OCI-LY3 (cell line): ENCODE results near the gene MAGI2.

Experiments
- H2AFZ ChIP-seq: fragments of 200-600, 300-600 bp; shearing (Covaris generic); 2 replicates; pipeline ENCODE4 v1.6.0; 2014; ENCODE audit warnings: antibody characterized with exemption, low read depth, low read length
- H3K27ac ChIP-seq: fragments of 200-600, 300-600 bp; sonication (generic); 2 replicates; pipeline ENCODE4 v1.5.1; 2014; ENCODE audit warnings: mild to moderate bottlenecking, low read length, moderate library complexity, mixed read lengths
- H3K27me3 ChIP-seq: fragments of 200-600, 300-600 bp; sonication (generic); 2 replicates; pipeline ENCODE4 v1.6.1; 2014; ENCODE audit warnings: low read depth, low read length, mixed read lengths
- H3K36me3 ChIP-seq: fragments of 200-600, 300-600 bp; sonication (generic); replicated peaks from 2 replicates; pipeline ENCODE3; 2014; ENCODE audit warnings: low read depth, low read length, mixed read lengths
- H3K4me1 ChIP-seq: fragments of 300-600, 200-600 bp; sonication (generic); 2 replicates; pipeline ENCODE4 v1.6.1; 2014; ENCODE audit warnings: low read length, mixed read lengths
- H3K4me2 ChIP-seq: fragments of 200-600, 300-600 bp; sonication (generic); 2 replicates; pipeline ENCODE4 v1.6.1; 2014; ENCODE audit warnings: low read length, mixed read lengths
- H3K4me3 ChIP-seq: fragments of 300-600, 200-600 bp; sonication (generic); 2 replicates; pipeline ENCODE4 v1.5.1; 2014; ENCODE audit warnings: antibody characterized with exemption, mild to moderate bottlenecking, low read length, moderate library complexity
- H3K79me2 ChIP-seq: fragments of 300-600, 200-600 bp; shearing (Covaris generic); 2 replicates; pipeline ENCODE4 v1.6.1; 2014; ENCODE audit warnings: mild to moderate bottlenecking, low read length, mixed read lengths
- H3K9ac ChIP-seq: fragments of 300-600, 200-600 bp; shearing (Covaris generic); 2 replicates; pipeline ENCODE4 v1.6.0; 2014; ENCODE audit warnings: mild to moderate bottlenecking, low read length, moderate library complexity
- H3K9me3 ChIP-seq: fragments of 200-600, 300-600 bp; shearing (Covaris generic); 2 replicates; pipeline ENCODE4 v1.6.1; 2014; ENCODE audit warnings: low read length, mixed read lengths; ENCODE audit not compliant: insufficient read depth
- H4K20me1 ChIP-seq: fragments of 200-600, 300-600 bp; sonication (generic); 2 replicates; pipeline ENCODE4 v1.6.1; 2016; ENCODE audit warnings: low read length, mixed read lengths; ENCODE audit not compliant: insufficient read depth
- CTCF ChIP-seq: fragments of 200-600, 300-600 bp; sonication (generic); IDR thresholded peaks from 2 replicates; pipeline ENCODE4 v1.5.1; 2014; ENCODE audit warnings: antibody characterized with exemption, low read length, low read depth
- EZH2phosphoT487 ChIP-seq: fragments of 200-600 bp; shearing (Covaris generic); IDR thresholded peaks from 2 replicates; pipeline ENCODE4 v1.6.1; 2018; ENCODE audit warnings: antibody characterized with exemption, mixed run types, low read depth

The MAGI2 gene

GRCh38 chr7:78904983-78905382 is 548.5 kb downstream of the MAGI2 start:
- Histone ChIP-seq H3K4me2 (no peak overlapping the region), H3K4me1 (no peaks in the 10 kb centered on the region), H3K9me3 (no peaks in the 10 kb centered on the region), H4K20me1 (no peaks in the 10 kb centered on the region), H3K4me3 (no peak overlapping the region), H3K27ac (no peak overlapping the region), H2AFZ (no peak overlapping the region), H3K27me3 (no peaks in the 10 kb centered on the region), H3K79me2 (no peaks in the 10 kb centered on the region), H3K9ac (no peak overlapping the region), H3K36me3 (no peaks in the 10 kb centered on the region)
- TF ChIP-seq EZH2phosphoT487 (no peak), CTCF (no peak)

GRCh38 chr7:78901566-78901965 is 551.9 kb downstream of the MAGI2 start:
- H2AFZ ChIP-seq: no peak overlapping the region
- H4K20me1 ChIP-seq: no peaks in the 10 kb centered on the region
- no peaks in the 10 kb centered on the region for H3K79me2 ChIP-seq
- no peaks in the 10 kb centered on the region for H3K36me3 ChIP-seq
- no peak overlapping the region for H3K27ac ChIP-seq
- H3K4me1 ChIP-seq: no peaks in the 10 kb centered on the region
- H3K4me3 ChIP-seq: no peak overlapping the region
- no peak for TF ChIP-seq CTCF
- no peak for TF ChIP-seq EZH2phosphoT487
- H3K27me3 ChIP-seq: no peaks in the 10 kb centered on the region
- H3K9ac ChIP-seq: no peak overlapping the region
- no peaks in the 10 kb centered on the region for H3K9me3 ChIP-seq
- no peak overlapping the region for H3K4me2 ChIP-seq

GRCh38 chr7:78900806-78901205 is 552.7 kb downstream of the MAGI2 start:
- TF ChIP-seq EZH2phosphoT487 (no peak), CTCF (no peak)
- H3K4me1 ChIP-seq: no peaks in the 10 kb centered on the region
- H3K4me3 ChIP-seq: no peak overlapping the region
- no peak overlapping the region for H2AFZ ChIP-seq
- H3K79me2 ChIP-seq: no peaks in the 10 kb centered on the region
- no peak overlapping the region for H3K4me2 ChIP-seq
- no peaks in the 10 kb centered on the region for H4K20me1 ChIP-seq
- H3K27ac ChIP-seq: no peak overlapping the region
- H3K36me3 ChIP-seq: no peaks in the 10 kb centered on the region
- no peak overlapping the region for H3K9ac ChIP-seq
- H3K27me3 ChIP-seq: no peaks in the 10 kb centered on the region
- no peaks in the 10 kb centered on the region for H3K9me3 ChIP-seq

GRCh38 chr7:78895393-78895792 is 558.1 kb downstream of the MAGI2 start:
- Histone ChIP-seq H3K27me3 (no peaks in the 10 kb centered on the region), H3K36me3 (no peaks in the 10 kb centered on the region)
- TF ChIP-seq CTCF: no peak
- TF ChIP-seq EZH2phosphoT487: no peak

More at GRCh38 chr7:78895393-78895792, 558.1 kb downstream of the MAGI2 start:
- H4K20me1 ChIP-seq: no peaks in the 10 kb centered on the region
- no peak overlapping the region for H3K27ac ChIP-seq
- no peaks in the 10 kb centered on the region for H3K79me2 ChIP-seq
- no peak overlapping the region for H3K9ac ChIP-seq
- no peak overlapping the region for H3K4me2 ChIP-seq
- H2AFZ ChIP-seq: no peak overlapping the region
- no peak overlapping the region for H3K4me3 ChIP-seq
- H3K4me1 ChIP-seq: no peaks in the 10 kb centered on the region
- no peaks in the 10 kb centered on the region for H3K9me3 ChIP-seq
